Testis (tissue), 2 donors: ENCODE data around the gene LTB4R2.

ENCODE experiments used
- CTCF ChIP-seq, 3 experiments: fragments of 450-650 bp in 2 of 3; fragments of 200-600 bp in 1 of 3; sonication (generic) in 1 of 3; IDR thresholded peaks; one replicate each; pipeline ENCODE4 v1.5.1; 2016 to 2019; ENCODE audit warnings: antibody characterized with exemption in 3 of 3, mild to moderate bottlenecking in 2 of 3, moderate library complexity in 1 of 3
- POLR2A ChIP-seq: fragments of 450-650 bp; IDR thresholded peaks from one replicate; pipeline ENCODE4 v1.6.1; 2017; ENCODE audit warnings: antibody characterized with exemption, mild to moderate bottlenecking, moderate library complexity

DNA sequence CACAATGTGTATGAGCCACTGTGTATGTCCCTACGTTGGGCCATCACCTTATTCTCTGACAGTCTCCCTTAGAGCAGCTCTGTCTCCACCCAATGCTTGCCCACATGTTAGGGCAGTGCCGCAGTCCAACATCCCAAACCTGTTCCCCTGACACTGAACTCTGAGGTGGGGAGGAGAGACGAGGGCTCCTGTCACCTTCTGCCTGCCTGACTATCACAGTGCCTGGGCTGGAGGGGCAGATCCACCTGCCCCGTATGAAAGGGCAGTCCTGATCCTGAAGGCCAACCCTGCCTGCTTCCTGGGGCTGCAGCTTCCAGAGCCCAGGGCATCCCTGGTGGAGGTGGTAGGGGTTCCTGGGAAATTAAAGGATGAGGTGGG is 49.2 kb upstream of the LTB4R2 start:
- no peak for TF ChIP-seq POLR2A
- TF ChIP-seq CTCF (IDR thresholded peaks at IDR 0.05): no peak
